Adrenal gland (tissue), 5 donors: ENCODE results near the gene CDK14.

Experiments used
- POLR2A ChIP-seq, 2 donors: fragments of 450-650 bp; IDR thresholded peaks; one replicate each; pipeline ENCODE4 v1.6.1; 2017; ENCODE audit warnings: antibody characterized with exemption in 2 of 2, mild to moderate bottlenecking in 2 of 2, moderate library complexity in 1 of 2
- TF ChIP-seq, protein P1 (sequence below), 6 experiments: fragments of 450-650 bp in 4 of 6; fragments of 200-600 bp in 2 of 6; sonication (generic) in 1 of 6; IDR thresholded peaks; 1 replicate in 5 of 6; 2 replicates in 1 of 6; pipeline versions ENCODE4 v1.5.1 to v1.8.0; 2016 to 2021; ENCODE audit warnings: antibody characterized with exemption in 6 of 6, mild to moderate bottlenecking in 2 of 6, moderate library complexity in 1 of 6
- donor health status: DM: no; HTN: no; CAD: no.

GRCh38 chr7:91126762-91127161 lies 530.6 kb downstream of the CDK14 start:
- TF ChIP-seq, protein P1, sequence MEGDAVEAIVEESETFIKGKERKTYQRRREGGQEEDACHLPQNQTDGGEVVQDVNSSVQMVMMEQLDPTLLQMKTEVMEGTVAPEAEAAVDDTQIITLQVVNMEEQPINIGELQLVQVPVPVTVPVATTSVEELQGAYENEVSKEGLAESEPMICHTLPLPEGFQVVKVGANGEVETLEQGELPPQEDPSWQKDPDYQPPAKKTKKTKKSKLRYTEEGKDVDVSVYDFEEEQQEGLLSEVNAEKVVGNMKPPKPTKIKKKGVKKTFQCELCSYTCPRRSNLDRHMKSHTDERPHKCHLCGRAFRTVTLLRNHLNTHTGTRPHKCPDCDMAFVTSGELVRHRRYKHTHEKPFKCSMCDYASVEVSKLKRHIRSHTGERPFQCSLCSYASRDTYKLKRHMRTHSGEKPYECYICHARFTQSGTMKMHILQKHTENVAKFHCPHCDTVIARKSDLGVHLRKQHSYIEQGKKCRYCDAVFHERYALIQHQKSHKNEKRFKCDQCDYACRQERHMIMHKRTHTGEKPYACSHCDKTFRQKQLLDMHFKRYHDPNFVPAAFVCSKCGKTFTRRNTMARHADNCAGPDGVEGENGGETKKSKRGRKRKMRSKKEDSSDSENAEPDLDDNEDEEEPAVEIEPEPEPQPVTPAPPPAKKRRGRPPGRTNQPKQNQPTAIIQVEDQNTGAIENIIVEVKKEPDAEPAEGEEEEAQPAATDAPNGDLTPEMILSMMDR (IDR thresholded peaks at IDR 0.05) = no peak
- TF ChIP-seq POLR2A (IDR thresholded peaks at IDR 0.05) = no peak
